ENCODE data around the gene PTPN3.

Gene PTPN3

DNA sequence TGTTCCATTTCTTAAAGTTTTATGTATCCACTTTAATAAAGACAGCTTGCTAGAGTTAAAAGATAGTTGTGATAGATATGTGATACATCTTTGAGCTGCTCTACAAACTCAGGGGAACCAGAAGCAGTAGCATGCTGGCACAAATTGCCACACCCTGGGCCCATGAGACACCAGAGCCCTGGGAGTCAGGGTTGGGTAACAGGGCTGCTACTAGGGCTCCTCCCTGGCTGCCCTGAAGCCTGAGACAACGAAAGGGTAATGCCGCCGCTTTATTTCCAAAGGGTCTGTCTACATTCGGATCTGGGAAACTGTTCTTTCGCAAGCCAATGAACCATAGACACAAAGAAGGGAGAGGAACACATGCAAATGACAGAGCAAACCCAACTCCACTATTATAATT is 29.2 kb downstream of the PTPN3 start:
- Histone ChIP-seq H3K27me3 (ENCODE audit: control insufficient read depth in 1 of 2, insufficient read depth in 2 of 2, low read length in 2 of 2) (peaks cover 0 to 2% of the 10 kb centered on the region in 2 donors), H3K4me1 (ENCODE audit: control insufficient read depth in 1 of 2, insufficient read depth in 2 of 2, low read length in 2 of 2) (peaks cover 4 to 5% of the 10 kb centered on the region in 2 donors), H3K4me3 (ENCODE audit: low read depth in 1 of 2, low read length in 2 of 2) (no peak overlapping the region), H3K9me3 (ENCODE audit: control insufficient read depth in 1 of 2, low read length in 2 of 2) (no peaks in the 10 kb centered on the region), H3K27ac (ENCODE audit: low read depth, low read length) (no peak overlapping the region), H3K36me3 (ENCODE audit: control insufficient read depth in 1 of 2, insufficient read depth in 2 of 2, low read length in 2 of 2) (no peaks in the 10 kb centered on the region), H3K9ac (ENCODE audit: low read depth in 1 of 2, low read length in 2 of 2) (no peak overlapping the region)

DNA sequence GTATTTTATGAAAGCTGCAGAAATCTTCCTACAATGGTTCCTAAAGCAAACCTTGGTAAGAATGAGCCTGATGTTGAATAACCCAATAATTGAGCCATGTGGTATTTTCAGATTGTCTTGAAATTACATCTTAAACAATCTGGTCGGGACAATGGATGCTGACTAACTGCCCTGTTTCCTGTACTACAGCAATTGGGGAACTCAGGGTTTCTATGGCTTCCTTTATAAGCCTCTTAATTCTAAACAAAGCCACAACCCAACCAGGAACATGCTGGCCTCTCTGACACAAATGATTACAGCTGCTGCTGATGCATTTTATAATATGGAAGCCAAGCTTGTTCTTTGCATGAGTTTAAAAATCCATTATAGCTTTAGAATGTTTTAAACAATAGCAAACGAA is 30.2 kb downstream of the PTPN3 start:
- Histone ChIP-seq H3K9ac (ENCODE audit: low read depth in 1 of 2, low read length in 2 of 2) (no peak overlapping the region), H3K27me3 (ENCODE audit: control insufficient read depth in 1 of 2, insufficient read depth in 2 of 2, low read length in 2 of 2) (peaks cover 0 to 3% of the 10 kb centered on the region in 2 donors), H3K4me1 (ENCODE audit: control insufficient read depth in 1 of 2, insufficient read depth in 2 of 2, low read length in 2 of 2) (peaks cover 4 to 5% of the 10 kb centered on the region in 2 donors), H3K4me3 (ENCODE audit: low read depth in 1 of 2, low read length in 2 of 2) (no peak overlapping the region), H3K27ac (ENCODE audit: low read depth, low read length) (no peak overlapping the region), H3K36me3 (ENCODE audit: control insufficient read depth in 1 of 2, insufficient read depth in 2 of 2, low read length in 2 of 2) (no peaks in the 10 kb centered on the region), H3K9me3 (ENCODE audit: control insufficient read depth in 1 of 2, low read length in 2 of 2) (no peaks in the 10 kb centered on the region)

DNA sequence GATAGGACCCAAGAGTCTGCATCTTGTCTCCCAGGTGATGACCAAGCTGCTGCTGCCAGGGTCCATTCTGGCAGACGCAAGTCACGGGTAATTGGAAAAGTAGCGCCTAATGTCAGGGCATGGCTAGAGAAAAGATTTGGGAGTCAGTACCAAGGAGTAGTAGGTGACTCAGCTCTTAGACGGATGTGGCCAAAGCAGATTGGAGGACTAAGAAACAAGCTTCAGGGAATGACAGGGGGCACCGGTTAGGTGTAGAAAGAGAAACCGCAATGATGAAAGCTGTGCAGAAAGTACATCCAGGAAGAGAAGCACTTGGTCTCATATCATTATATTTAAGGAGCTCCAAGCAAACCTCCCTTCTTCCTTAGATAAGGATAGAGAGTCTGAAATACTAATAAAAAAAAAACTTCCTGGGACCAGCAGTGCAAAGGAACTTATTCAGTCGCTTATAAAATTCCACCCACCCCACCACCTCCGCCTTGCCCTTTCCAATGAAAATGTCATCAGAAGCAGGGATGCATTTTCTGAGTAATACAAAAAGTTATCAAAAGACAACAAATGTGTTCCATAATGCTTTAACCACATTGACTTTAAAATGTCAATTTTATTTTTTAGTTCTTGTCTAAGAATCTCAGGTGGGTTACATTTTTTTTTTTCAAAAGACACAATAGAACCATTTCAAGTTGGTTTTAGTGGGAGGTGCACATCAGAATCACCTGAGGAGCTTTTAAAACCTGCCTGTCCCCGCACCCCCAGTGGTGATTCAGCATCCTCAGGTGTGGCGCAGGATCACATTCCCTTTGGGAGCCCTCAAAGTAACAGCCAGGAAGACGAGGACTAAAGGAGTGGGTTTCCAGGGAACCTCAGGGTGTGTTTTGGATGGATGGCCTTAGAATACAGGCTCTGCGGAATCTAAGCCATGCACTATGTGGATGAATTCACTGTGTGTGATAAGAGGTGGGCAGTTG is 31.2 kb downstream of the PTPN3 start:
- Histone ChIP-seq H3K9me3 (ENCODE audit: control insufficient read depth in 1 of 2, low read length in 2 of 2) (no peaks in the 10 kb centered on the region), H3K36me3 (ENCODE audit: control insufficient read depth in 1 of 2, insufficient read depth in 2 of 2, low read length in 2 of 2) (peaks cover 3 to 6% of the 10 kb centered on the region in 2 donors), H3K4me3 (ENCODE audit: low read depth in 1 of 2, low read length in 2 of 2) (no peak overlapping the region), H3K4me1 (ENCODE audit: control insufficient read depth in 1 of 2, insufficient read depth in 2 of 2, low read length in 2 of 2) (peaks cover 4 to 5% of the 10 kb centered on the region in 2 donors), H3K9ac (ENCODE audit: low read depth in 1 of 2, low read length in 2 of 2) (no peak overlapping the region), H3K27ac (ENCODE audit: low read depth, low read length) (no peak overlapping the region), H3K27me3 (ENCODE audit: control insufficient read depth in 1 of 2, insufficient read depth in 2 of 2, low read length in 2 of 2) (peaks cover 0 to 3% of the 10 kb centered on the region in 2 donors)

DNA sequence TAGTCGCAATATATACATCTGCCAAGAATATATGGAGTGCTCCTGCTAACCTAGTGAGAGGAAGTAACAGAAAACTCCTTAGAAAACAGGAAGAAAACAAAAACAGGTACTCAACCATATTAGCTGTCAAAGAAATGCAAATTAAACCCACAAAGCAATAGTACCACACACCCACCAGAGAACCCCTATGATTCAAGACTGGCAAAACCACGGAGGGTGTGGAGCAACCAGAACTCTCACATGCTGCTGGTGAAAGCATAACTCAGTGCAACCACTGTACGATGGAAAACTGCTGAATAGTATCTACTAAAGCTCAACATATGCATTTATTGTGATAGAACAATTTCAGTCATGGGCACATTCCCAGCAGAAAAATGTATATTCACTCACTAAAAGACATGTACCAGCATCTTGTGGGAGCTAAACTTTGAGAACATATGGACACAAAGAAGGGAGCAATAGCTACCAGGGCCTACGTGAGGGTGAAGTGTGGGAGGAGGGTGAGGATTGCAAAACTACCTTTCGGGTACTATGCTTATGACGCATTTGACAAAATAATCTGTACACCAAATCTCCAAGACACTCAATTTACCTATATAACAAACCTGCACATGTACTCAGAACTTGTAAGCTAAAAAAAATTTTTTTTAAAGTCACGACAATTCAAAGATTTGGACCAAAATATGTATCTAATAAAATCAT is 34.0 kb downstream of the PTPN3 start:
- Histone ChIP-seq H3K36me3 (ENCODE audit: control insufficient read depth in 1 of 2, insufficient read depth in 2 of 2, low read length in 2 of 2) (peaks cover 3 to 13% of the 10 kb centered on the region in 2 donors), H3K27ac (ENCODE audit: low read depth, low read length) (no peak overlapping the region), H3K9ac (ENCODE audit: low read depth in 1 of 2, low read length in 2 of 2) (no peak overlapping the region), H3K27me3 (ENCODE audit: control insufficient read depth in 1 of 2, insufficient read depth in 2 of 2, low read length in 2 of 2) (peaks cover 0 to 3% of the 10 kb centered on the region in 2 donors), H3K9me3 (ENCODE audit: control insufficient read depth in 1 of 2, low read length in 2 of 2) (no peaks in the 10 kb centered on the region), H3K4me3 (ENCODE audit: low read depth in 1 of 2, low read length in 2 of 2) (no peak overlapping the region), H3K4me1 (ENCODE audit: control insufficient read depth in 1 of 2, insufficient read depth in 2 of 2, low read length in 2 of 2) (no peaks in the 10 kb centered on the region)

DNA sequence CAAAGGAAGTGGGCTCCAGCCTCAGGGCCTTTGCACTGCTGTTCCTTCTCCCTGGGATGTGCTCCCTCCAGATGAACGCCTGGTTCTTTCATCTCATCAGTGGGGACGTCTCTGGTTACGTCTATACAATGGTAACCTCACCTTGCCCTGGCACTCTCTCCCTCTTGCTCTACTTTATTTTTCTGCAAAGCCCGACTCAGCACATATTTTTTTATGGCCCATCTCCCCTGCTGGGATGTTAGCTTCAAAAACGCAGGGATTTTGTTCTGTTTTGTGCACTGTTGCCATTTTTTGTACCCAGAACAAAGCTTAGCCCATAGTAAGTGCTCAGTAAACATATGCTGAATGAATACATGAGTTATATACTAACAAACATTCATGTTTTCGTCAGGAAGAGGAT is 37.5 kb downstream of the PTPN3 start:
- peaks cover 0 to 3% of the 10 kb centered on the region in 2 donors for H3K27me3 ChIP-seq (ENCODE audit: control insufficient read depth in 1 of 2, insufficient read depth in 2 of 2, low read length in 2 of 2)

DNA sequence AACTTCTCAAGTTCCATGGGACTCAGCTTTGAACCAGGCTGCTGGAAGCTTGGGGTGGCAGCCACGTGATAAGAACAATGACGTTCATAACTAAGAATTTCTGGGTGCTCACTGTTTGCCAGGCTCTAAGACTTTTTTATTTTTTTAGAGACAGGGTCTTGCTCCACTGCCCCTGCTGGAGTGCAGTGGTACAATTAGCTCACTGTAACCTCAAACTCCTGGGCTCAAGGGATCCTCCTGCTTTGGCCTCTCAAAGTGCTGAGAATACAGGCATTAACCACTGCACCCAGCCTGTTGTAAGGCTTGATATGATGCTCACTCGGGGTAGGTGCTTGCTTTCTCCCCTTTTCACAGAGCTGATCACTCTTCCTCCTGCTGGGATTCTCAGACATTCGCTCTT is 38.7 kb downstream of the PTPN3 start:
- Histone ChIP-seq H3K27me3 (ENCODE audit: control insufficient read depth in 1 of 2, insufficient read depth in 2 of 2, low read length in 2 of 2) (peaks cover 0 to 3% of the 10 kb centered on the region in 2 donors), H3K27ac (ENCODE audit: low read depth, low read length) (no peak overlapping the region), H3K9me3 (ENCODE audit: control insufficient read depth in 1 of 2, low read length in 2 of 2) (no peaks in the 10 kb centered on the region), H3K9ac (ENCODE audit: low read depth in 1 of 2, low read length in 2 of 2) (no peak overlapping the region), H3K4me1 (ENCODE audit: control insufficient read depth in 1 of 2, insufficient read depth in 2 of 2, low read length in 2 of 2) (no peaks in the 10 kb centered on the region), H3K4me3 (ENCODE audit: low read depth in 1 of 2, low read length in 2 of 2) (no peak overlapping the region), H3K36me3 (ENCODE audit: control insufficient read depth in 1 of 2, insufficient read depth in 2 of 2, low read length in 2 of 2) (peaks cover 25 to 28% of the 10 kb centered on the region in 2 donors)

More for the DNA sequence above, 37.5 kb downstream of the PTPN3 start:
- Histone ChIP-seq H3K9me3 (ENCODE audit: control insufficient read depth in 1 of 2, low read length in 2 of 2) (no peaks in the 10 kb centered on the region), H3K36me3 (ENCODE audit: control insufficient read depth in 1 of 2, insufficient read depth in 2 of 2, low read length in 2 of 2) (peaks cover 21 to 25% of the 10 kb centered on the region in 2 donors), H3K9ac (ENCODE audit: low read depth in 1 of 2, low read length in 2 of 2) (no peak overlapping the region), H3K4me1 (ENCODE audit: control insufficient read depth in 1 of 2, insufficient read depth in 2 of 2, low read length in 2 of 2) (no peaks in the 10 kb centered on the region), H3K4me3 (ENCODE audit: low read depth in 1 of 2, low read length in 2 of 2) (no peak overlapping the region), H3K27ac (ENCODE audit: low read depth, low read length) (no peak overlapping the region)

DNA sequence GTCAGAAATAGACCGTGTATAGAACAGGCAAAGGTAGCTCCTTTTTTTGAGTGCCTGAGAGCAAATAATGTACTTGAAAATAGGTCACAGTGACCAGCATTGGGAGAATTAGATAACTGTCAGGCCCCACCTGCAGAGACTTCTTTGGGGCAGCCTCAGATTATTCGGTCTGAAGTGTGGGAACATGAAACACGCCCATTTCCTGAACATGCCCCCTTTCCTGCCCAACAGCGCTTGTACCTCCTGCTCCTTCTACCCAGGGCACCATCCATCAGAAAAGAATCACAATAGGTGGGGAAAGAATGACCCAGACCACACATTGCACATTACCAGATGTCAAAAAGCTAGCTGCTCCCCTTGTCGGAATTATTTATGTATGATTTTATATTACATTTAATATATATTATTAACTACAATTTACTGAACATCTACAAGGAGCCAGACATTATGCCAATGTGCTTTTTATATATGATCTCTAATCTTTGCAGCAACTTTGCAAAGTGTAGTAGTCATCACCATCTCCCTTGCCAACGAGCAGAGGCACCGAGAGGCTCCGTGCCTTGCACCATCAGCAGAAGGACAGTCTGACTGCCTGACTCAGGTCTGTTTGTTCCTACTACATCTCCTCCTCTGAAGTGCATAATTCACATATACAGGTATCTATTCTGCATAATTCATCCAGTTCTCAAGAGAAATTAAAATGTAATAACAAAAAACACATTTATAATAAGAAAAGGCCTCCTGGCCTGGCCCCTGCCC is 39.5 kb downstream of the PTPN3 start:
- H3K4me3 ChIP-seq (ENCODE audit: low read depth in 1 of 2, low read length in 2 of 2) = no peak overlapping the region
- H3K27ac ChIP-seq (ENCODE audit: low read depth, low read length) = no peak overlapping the region
- no peak overlapping the region for H3K9ac ChIP-seq (ENCODE audit: low read depth in 1 of 2, low read length in 2 of 2)
- no peaks in the 10 kb centered on the region for H3K27me3 ChIP-seq (ENCODE audit: control insufficient read depth in 1 of 2, insufficient read depth in 2 of 2, low read length in 2 of 2)
- H3K9me3 ChIP-seq (ENCODE audit: control insufficient read depth in 1 of 2, low read length in 2 of 2) = no peaks in the 10 kb centered on the region
- H3K4me1 ChIP-seq (ENCODE audit: control insufficient read depth in 1 of 2, insufficient read depth in 2 of 2, low read length in 2 of 2) = no peaks in the 10 kb centered on the region
- H3K36me3 ChIP-seq (ENCODE audit: control insufficient read depth in 1 of 2, insufficient read depth in 2 of 2, low read length in 2 of 2) = peaks cover 25 to 28% of the 10 kb centered on the region in 2 donors

DNA sequence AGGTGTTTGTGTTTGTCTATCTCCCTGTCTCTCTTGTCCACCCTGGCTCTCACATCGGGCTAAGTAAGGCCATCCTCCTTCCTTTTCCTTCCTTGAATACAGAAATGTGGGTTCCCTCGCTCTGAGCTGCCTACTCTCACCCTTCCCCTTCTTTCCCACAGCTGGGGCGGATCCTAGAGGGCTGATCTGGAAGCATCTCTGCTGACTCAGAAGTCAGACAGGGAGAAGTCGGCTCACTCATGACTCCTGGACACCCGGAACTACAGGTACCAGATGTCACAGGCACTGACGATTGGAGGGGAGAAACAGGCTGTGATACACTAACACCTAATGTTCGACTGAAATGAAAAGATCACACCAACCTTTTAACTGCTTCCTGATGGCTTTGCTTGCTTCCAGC is 41.3 kb downstream of the PTPN3 start:
- Histone ChIP-seq H3K4me3 (ENCODE audit: low read depth in 1 of 2, low read length in 2 of 2) (no peak overlapping the region), H3K27ac (ENCODE audit: low read depth, low read length) (no peak overlapping the region), H3K4me1 (ENCODE audit: control insufficient read depth in 1 of 2, insufficient read depth in 2 of 2, low read length in 2 of 2) (no peaks in the 10 kb centered on the region), H3K9ac (ENCODE audit: low read depth in 1 of 2, low read length in 2 of 2) (no peak overlapping the region), H3K36me3 (ENCODE audit: control insufficient read depth in 1 of 2, insufficient read depth in 2 of 2, low read length in 2 of 2) (peaks cover 22 to 28% of the 10 kb centered on the region in 2 donors), H3K9me3 (ENCODE audit: control insufficient read depth in 1 of 2, low read length in 2 of 2) (no peaks in the 10 kb centered on the region), H3K27me3 (ENCODE audit: control insufficient read depth in 1 of 2, insufficient read depth in 2 of 2, low read length in 2 of 2) (no peaks in the 10 kb centered on the region)

DNA sequence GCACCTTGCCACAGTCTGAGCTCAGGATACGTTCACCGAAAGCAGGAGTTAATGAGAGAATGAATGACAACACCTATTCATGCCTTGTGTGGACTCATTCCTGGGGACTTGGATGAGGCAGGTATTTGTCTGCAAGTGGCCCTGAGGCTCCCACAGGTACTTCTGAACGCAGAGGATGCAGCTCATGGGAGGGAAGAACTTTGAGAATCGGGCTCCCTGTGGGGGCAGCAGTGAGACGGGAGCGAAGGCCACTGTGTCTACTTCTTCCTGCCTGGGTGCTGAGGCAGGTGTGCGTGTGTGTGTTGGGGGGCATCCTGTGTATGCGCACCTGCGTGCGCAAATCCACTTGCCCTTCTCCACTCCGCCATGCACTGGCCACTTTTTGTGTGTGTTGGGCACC is 42.2 kb downstream of the PTPN3 start:
- Histone ChIP-seq H3K27me3 (ENCODE audit: control insufficient read depth in 1 of 2, insufficient read depth in 2 of 2, low read length in 2 of 2) (no peaks in the 10 kb centered on the region), H3K9me3 (ENCODE audit: control insufficient read depth in 1 of 2, low read length in 2 of 2) (no peaks in the 10 kb centered on the region), H3K36me3 (ENCODE audit: control insufficient read depth in 1 of 2, insufficient read depth in 2 of 2, low read length in 2 of 2) (peaks cover 22 to 26% of the 10 kb centered on the region in 2 donors), H3K27ac (ENCODE audit: low read depth, low read length) (no peak overlapping the region), H3K9ac (ENCODE audit: low read depth in 1 of 2, low read length in 2 of 2) (no peak overlapping the region), H3K4me3 (ENCODE audit: low read depth in 1 of 2, low read length in 2 of 2) (no peak overlapping the region), H3K4me1 (ENCODE audit: control insufficient read depth in 1 of 2, insufficient read depth in 2 of 2, low read length in 2 of 2) (no peaks in the 10 kb centered on the region)

Data from duodenal mucosa (tissue), 2 donors.